Breast epithelium (tissue), 4 donors: ENCODE results near the gene DNAL1. TPM values are rescaled to one million over a fixed set of nuclear protein-coding genes. Genes with fewer than 3 reads are reported as not detected.
A peak's percentile ranks its signal among the peaks of the same experiment; 100 is the strongest.

Source experiments
- DNase-seq, 2 donors: peaks; one replicate each; pipeline ENCODE4 v3.0.0-alpha.2; 2019; ENCODE audit warnings: low spot score in 2 of 2
- H3K27ac ChIP-seq, 2 donors: fragments of 200-600 bp; sonication (generic) in 1 of 2; one replicate each; pipeline ENCODE4 v1.5.1; 2016 to 2019; ENCODE audit warnings: mild to moderate bottlenecking in 1 of 2
- H3K27me3 ChIP-seq, 2 donors: fragments of 200-600 bp; sonication (generic) in 1 of 2; one replicate each; pipeline versions ENCODE4 v1.5.1 to v1.6.0; 2017 to 2019; ENCODE audit warnings: control low read depth in 1 of 2, mild to moderate bottlenecking in 1 of 2
- H3K36me3 ChIP-seq: fragments of 200-600 bp; one replicate; pipeline ENCODE4 v1.5.1; 2019
- H3K4me1 ChIP-seq, 2 donors: fragments of 200-600 bp; sonication (generic); one replicate each; pipeline ENCODE4 v1.5.1; 2016 to 2019; ENCODE audit warnings: control low read depth in 1 of 2
- H3K4me3 ChIP-seq, 3 donors: fragments of 200-600 bp; sonication (generic); 1 replicate in 2 of 3; 2 replicates in 1 of 3; pipeline ENCODE4 v1.5.1; 2016 to 2019; ENCODE audit warnings: mild to moderate bottlenecking in 3 of 3, moderate library complexity in 2 of 3
- H3K9me3 ChIP-seq, 2 donors: fragments of 200-600 bp; sonication (generic) in 1 of 2; one replicate each; pipeline ENCODE4 v1.5.1; 2016 to 2019; ENCODE audit warnings: control low read depth in 1 of 2
- CTCF ChIP-seq, 3 donors: fragments of 450-650 bp; IDR thresholded peaks; one replicate each; pipeline ENCODE4 v1.5.1; 2016 to 2017; ENCODE audit warnings: antibody characterized with exemption in 3 of 3, mild to moderate bottlenecking in 3 of 3, moderate library complexity in 3 of 3
- POLR2A ChIP-seq: fragments of 450-650 bp; IDR thresholded peaks from one replicate; pipeline ENCODE4 v1.6.1; 2016; ENCODE audit warnings: antibody characterized with exemption, mild to moderate bottlenecking, moderate library complexity
- POLR2AphosphoS5 ChIP-seq, 3 donors: sonication (generic); formaldehyde crosslinking; IDR thresholded peaks; one replicate each; pipeline ENCODE4 v1.6.1; 2017; ENCODE audit warnings: antibody characterized with exemption in 3 of 3
- intact Hi-C: fragments of 100-400 bp; cut with DNase I; formaldehyde crosslinking; loops from one replicate; pipeline ENCODE4 v1.15.1; 2023; ENCODE audit warnings: low total_unique reads
- total RNA-seq, 3 donors: library from RNA; depleted of rRNA; stranded (reverse); fragments of >200 nt; gene quantifications; one replicate each; pipeline ENCODE4 v1.1.0, GENCODE V29; 2016

Gene DNAL1
- total RNA-seq, 3 donors from 2014 or later, result 6.1 to 12.8 (median 10.5) TPM

- intact Hi-C loops, result loop anchor here (10.0 kb wide), 1 partner anchor 91 kb away; no protein-coding TSS in a partner anchor
- H3K4me1 ChIP-seq, result peaks cover 0 to 6% of the 10 kb centered on the region in 2 donors
Measured at GRCh38 chr14:73723797-73724661, 79.2 kb downstream of the DNAL1 start.

GRCh38 chr14:73724696-73725095 is 79.9 kb downstream of the DNAL1 start:
- peaks cover 4% of the 10 kb centered on the region for H3K36me3 ChIP-seq
- H3K4me3 ChIP-seq, result no peak overlapping the region
- H3K9me3 ChIP-seq, result no peaks in the 10 kb centered on the region
- intact Hi-C loops, result loop anchor here (10.0 kb wide), 1 partner anchor 90 kb away; no protein-coding TSS in a partner anchor
- peak overlapping the region; percentile 69 to 97 for H3K27ac ChIP-seq
- peaks cover 0 to 6% of the 10 kb centered on the region in 2 donors for H3K4me1 ChIP-seq
- H3K27me3 ChIP-seq, result no peaks in the 10 kb centered on the region
- TF ChIP-seq POLR2A (no peak), CTCF (IDR thresholded peaks at IDR 0.05) (no peak), POLR2AphosphoS5 (IDR thresholded peaks at IDR 0.05) (no peak)
- no peak for DNase-seq

More at GRCh38 chr14:73723797-73724661, 79.2 kb downstream of the DNAL1 start:
- H3K27ac ChIP-seq, result peak overlapping the region; percentile 69 to 97
- H3K27me3 ChIP-seq, result no peaks in the 10 kb centered on the region
- peak overlapping the region in 1 of 3 donors; percentile 12 for H3K4me3 ChIP-seq
- no peaks in the 10 kb centered on the region for H3K9me3 ChIP-seq
- H3K36me3 ChIP-seq, result peaks cover 1% of the 10 kb centered on the region
- TF ChIP-seq POLR2A (no peak), CTCF (IDR thresholded peaks at IDR 0.05) (peak in 2 of 3 donors; percentile 42 to 48), POLR2AphosphoS5 (IDR thresholded peaks at IDR 0.05) (peak; percentile 42 to 89 (median 58))
- DNase-seq, result peak in 1 of 2 donors; percentile 69

GRCh38 chr14:73725116-73726024 is 80.6 kb downstream of the DNAL1 start:
- TF ChIP-seq CTCF (IDR thresholded peaks at IDR 0.05) (no peak), POLR2A (no peak), POLR2AphosphoS5 (IDR thresholded peaks at IDR 0.05) (no peak)
- Histone ChIP-seq H3K36me3 (peaks cover 5% of the 10 kb centered on the region), H3K4me1 (peaks cover 0 to 6% of the 10 kb centered on the region in 2 donors), H3K27me3 (no peaks in the 10 kb centered on the region), H3K4me3 (no peak overlapping the region), H3K27ac (peak overlapping the region; percentile 69 to 97), H3K9me3 (no peaks in the 10 kb centered on the region)
- no peak for DNase-seq
- intact Hi-C loops, result loop anchor here (10.0 kb wide), 1 partner anchor 89 kb away; no protein-coding TSS in a partner anchor

GRCh38 chr14:73726025-73726961 is 81.5 kb downstream of the DNAL1 start:
- peak overlapping the region; percentile 69 to 97 for H3K27ac ChIP-seq
- peaks cover 0 to 6% of the 10 kb centered on the region in 2 donors for H3K4me1 ChIP-seq
- H3K4me3 ChIP-seq, result no peak overlapping the region
- TF ChIP-seq POLR2AphosphoS5 (IDR thresholded peaks at IDR 0.05), result no peak
- TF ChIP-seq POLR2A, result no peak
- no peak for TF ChIP-seq CTCF (IDR thresholded peaks at IDR 0.05)
- intact Hi-C loops, result loop anchor here (10.0 kb wide), 1 partner anchor 89 kb away; no protein-coding TSS in a partner anchor
- DNase-seq, result no peak
- H3K36me3 ChIP-seq, result peaks cover 5% of the 10 kb centered on the region
- H3K27me3 ChIP-seq, result no peaks in the 10 kb centered on the region
- no peaks in the 10 kb centered on the region for H3K9me3 ChIP-seq
